ENCODE results near the gene LILRB5.

GRCh38 chr19:54297759-54298305 lies 40.8 kb upstream of the LILRB5 start:
- TF ChIP-seq CTCF (conservative IDR thresholded peaks at IDR 0.05) (no peak), ZFX (IDR thresholded peaks at IDR 0.05) (no peak)

All from C4-2B (cell line).